ENCODE measurements around the gene DYNC2H1. TPM values are rescaled to one million over a fixed set of nuclear protein-coding genes. Genes with fewer than 3 reads are reported as not detected.
A peak's percentile ranks its signal among the peaks of the same experiment; 100 is the strongest.

Gene DYNC2H1
- total RNA-seq, 1 experiment from 2014 or later = 28.9 TPM

GRCh38 chr11:103453915-103454709 lies 344.9 kb downstream of the DYNC2H1 start:
- no peak for DNase-seq
- ChIA-PET CTCF (no interaction called here), POLR2A (ENCODE audit: unreplicated experiment) (no interaction called here)
- H2AFZ ChIP-seq (ENCODE audit: low read length) = no peak overlapping the region
- TF ChIP-seq EZH2phosphoT487 (IDR thresholded peaks at IDR 0.05; ENCODE audit: borderline replicate concordance, low read length) = no peak
- TF ChIP-seq EZH2 (IDR thresholded peaks at IDR 0.05; ENCODE audit: low read length, unreplicated experiment) = no peak
- TF ChIP-seq CTCF (conservative IDR thresholded peaks at IDR 0.05; ENCODE audit: low read depth, low read length) = no peak
- no peak for ATAC-seq
- H3K9me3 ChIP-seq (ENCODE audit: low read length) = no peaks in the 10 kb centered on the region
- H3K4me2 ChIP-seq (ENCODE audit: low read length) = no peak overlapping the region
- H3K4me1 ChIP-seq (ENCODE audit: insufficient read depth, low read length) = no peaks in the 10 kb centered on the region
- no peak overlapping the region for H3K27ac ChIP-seq (ENCODE audit: low read length)
- no peaks in the 10 kb centered on the region for H3F3A ChIP-seq (ENCODE audit: low read length, unreplicated experiment)
- no peak overlapping the region for H3K4me3 ChIP-seq (ENCODE audit: low read length)
- no peaks in the 10 kb centered on the region for H4K20me1 ChIP-seq (ENCODE audit: low read length)
- no TSS peak for BruUV-seq (replicated peaks)
- H3K36me3 ChIP-seq (ENCODE audit: low read depth, low read length) = no peaks in the 10 kb centered on the region
- no peak overlapping the region for H3K9ac ChIP-seq (ENCODE audit: low read length)
- intact Hi-C loops (cut with micrococcal nuclease) = loop anchor here (5.0 kb wide), 1 partner anchor 127 kb away; no protein-coding TSS in a partner anchor
- H3K9me2 ChIP-seq (replicated peaks; ENCODE audit: low read length) = no peaks in the 10 kb centered on the region
- H3K79me2 ChIP-seq (ENCODE audit: low read length) = no peaks in the 10 kb centered on the region
- no peaks in the 10 kb centered on the region for H3K27me3 ChIP-seq (ENCODE audit: low read length)

DNA sequence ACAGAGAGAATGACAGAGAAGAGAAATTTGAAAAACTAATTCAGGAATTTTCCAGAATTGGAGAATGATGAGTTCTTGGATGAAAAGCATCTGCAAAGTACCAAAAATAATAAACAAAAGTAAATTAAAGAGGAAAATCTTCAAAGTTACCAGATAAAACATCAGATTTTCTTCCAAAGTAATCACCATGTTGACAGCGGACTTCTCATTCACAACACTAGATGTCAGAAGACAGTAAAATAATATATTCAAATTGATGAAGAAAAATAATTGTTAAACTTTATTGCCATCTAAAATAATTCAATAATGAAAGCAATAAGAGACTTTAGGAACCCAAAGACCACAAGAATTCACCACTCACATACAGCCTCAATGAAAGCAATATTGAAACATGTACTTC lies 355.2 kb downstream of the DYNC2H1 start:
- POLR2A ChIA-PET (ENCODE audit: unreplicated experiment) = no interaction called here

More for the DNA sequence above, 355.2 kb downstream of the DYNC2H1 start:
- intact Hi-C loops (cut with micrococcal nuclease) = loop anchor here (1.0 kb wide), 1 partner anchor 137 kb away; no protein-coding TSS in a partner anchor
- H3K9me2 ChIP-seq (replicated peaks; ENCODE audit: low read length) = no peaks in the 10 kb centered on the region
- no peaks in the 10 kb centered on the region for H3K27me3 ChIP-seq (ENCODE audit: low read length)
- H3K36me3 ChIP-seq (ENCODE audit: low read depth, low read length) = no peaks in the 10 kb centered on the region
- H3K79me2 ChIP-seq (ENCODE audit: low read length) = no peaks in the 10 kb centered on the region
- H4K20me1 ChIP-seq (ENCODE audit: low read length) = no peaks in the 10 kb centered on the region
- no peak overlapping the region for H3K9ac ChIP-seq (ENCODE audit: low read length)
- H3F3A ChIP-seq (ENCODE audit: low read length, unreplicated experiment) = no peaks in the 10 kb centered on the region
- TF ChIP-seq CTCF (conservative IDR thresholded peaks at IDR 0.05; ENCODE audit: low read depth, low read length) (peak; percentile 57), EZH2 (IDR thresholded peaks at IDR 0.05; ENCODE audit: low read length, unreplicated experiment) (no peak), EZH2phosphoT487 (IDR thresholded peaks at IDR 0.05; ENCODE audit: borderline replicate concordance, low read length) (no peak)
- no peak overlapping the region for H2AFZ ChIP-seq (ENCODE audit: low read length)
- no peaks in the 10 kb centered on the region for H3K4me1 ChIP-seq (ENCODE audit: insufficient read depth, low read length)
- no peak overlapping the region for H3K4me2 ChIP-seq (ENCODE audit: low read length)
- ATAC-seq (no peak), DNase-seq (peak; percentile 17)
- no TSS peak for BruUV-seq (replicated peaks)
- no peaks in the 10 kb centered on the region for H3K9me3 ChIP-seq (ENCODE audit: low read length)
- CTCF ChIA-PET = no interaction called here
- no peak overlapping the region for H3K27ac ChIP-seq (ENCODE audit: low read length)
- H3K4me3 ChIP-seq (ENCODE audit: low read length) = no peak overlapping the region

Data from PC-3 (cell line).